ENCODE results near the gene HS3ST3A1. TPM values are rescaled to one million over a fixed set of nuclear protein-coding genes. Genes with fewer than 3 reads are reported as not detected.

The HS3ST3A1 gene
- total and polyA plus RNA-seq, 2 of the 8 experiments (the other 6 are each of a cell fraction or from before 2014, with no cell fraction given), result 5.4 to 5.7 TPM

GRCh38 chr17:13538841-13539411 lies 62.8 kb downstream of the HS3ST3A1 start:
- Histone ChIP-seq H3K79me2 (ENCODE audit: control insufficient read depth in 1 of 2, insufficient read depth in 2 of 2, low read length in 2 of 2) (no peaks in the 10 kb centered on the region), H3K9ac (replicated peaks in 1 of 4; ENCODE audit: extremely low read depth in 1 of 4, low read depth in 3 of 4, low read length in 3 of 4) (no peak overlapping the region), H3K4me2 (ENCODE audit: insufficient read depth in 1 of 2, low read depth in 2 of 2, low read length in 2 of 2) (no peak overlapping the region), H2AFZ (ENCODE audit: low read length) (no peak overlapping the region), H2BK5ac (ENCODE audit: low read depth, low read length) (no peak overlapping the region), H3K23ac (ENCODE audit: insufficient read length) (no peak overlapping the region), H3K14ac (ENCODE audit: insufficient read length) (no peak overlapping the region), H2BK120ac (replicated peaks; ENCODE audit: low read depth, low read length) (no peak overlapping the region), H3K56ac (replicated peaks; ENCODE audit: insufficient read length, low read depth, low read length) (no peak overlapping the region), H2BK12ac (ENCODE audit: low read depth, low read length) (no peak overlapping the region), H3K79me1 (ENCODE audit: low read depth, low read length) (no peaks in the 10 kb centered on the region), H3K9me3 (ENCODE audit: insufficient read depth in 2 of 2, low read depth in 1 of 2, low read length in 1 of 2) (0 out of 4 replicates have a peak, but pooled peaks cover 0 to 4% of the 10 kb centered on the region in 2 experiments), H3K27ac (ENCODE audit: low read depth, low read length) (no peak overlapping the region), H3K27me3 (replicated peaks in 1 of 4; ENCODE audit: control insufficient read depth in 3 of 4, extremely low read depth in 1 of 4, insufficient read depth in 3 of 4, low read length in 3 of 4) (no peaks in the 10 kb centered on the region), H2BK15ac (ENCODE audit: low read length) (no peak overlapping the region), H4K20me1 (replicated peaks in 1 of 2; ENCODE audit: control insufficient read depth in 1 of 2, insufficient read depth in 2 of 2, low read length in 2 of 2) (no peaks in the 10 kb centered on the region), H3K18ac (ENCODE audit: extremely low read depth, low read length) (no peak overlapping the region), H3K4me1 (replicated peaks in 1 of 4; ENCODE audit: control insufficient read depth in 3 of 4, insufficient read depth in 4 of 4, low read length in 3 of 4) (no peaks in the 10 kb centered on the region), H4K91ac (replicated peaks; ENCODE audit: insufficient read length, low read length) (no peak overlapping the region), H4K5ac (ENCODE audit: insufficient read length, low read depth, low read length) (no peak overlapping the region), H3K36me3 (ENCODE audit: control insufficient read depth in 2 of 4, insufficient read depth in 4 of 4, low read length in 3 of 4) (peaks cover 0 to 2% (median 0%) of the 10 kb centered on the region in 4 experiments; a peak in 2 of 8 replicates), H3K4me3 (ENCODE audit: extremely low read depth in 1 of 4, insufficient read depth in 2 of 4, low read depth in 3 of 4, low read length in 4 of 4) (no peak overlapping the region), H4K8ac (ENCODE audit: extremely low read depth, insufficient read depth, low read length) (no peak overlapping the region), H2AK5ac (ENCODE audit: low read depth, low read length) (no peak overlapping the region), H3K23me2 (ENCODE audit: low read depth, low read length) (no peaks in the 10 kb centered on the region), H2BK20ac (ENCODE audit: low read length) (no peak overlapping the region), H3K4ac (replicated peaks; ENCODE audit: insufficient read length, low read depth, low read length) (no peak overlapping the region)
- TF ChIP-seq CBX8 (IDR thresholded peaks at IDR 0.05; ENCODE audit: borderline replicate concordance, low read depth, low read length) (no peak), TEAD4 (IDR thresholded peaks at IDR 0.05; ENCODE audit: low read depth, low read length) (no peak), USF2 (IDR thresholded peaks at IDR 0.05; ENCODE audit: low read length) (no peak), SIX5 (IDR thresholded peaks at IDR 0.05; ENCODE audit: low read depth, low read length) (no peak)
- no peak for DNase-seq (ENCODE audit: low read depth in 1 of 2, low spot score in 2 of 2)
- no peak for FAIRE-seq
- ChIA-PET POLR2A (ENCODE audit: partially characterized antibody) (no interaction called here), CTCF (ENCODE audit: partially characterized antibody) (interaction anchor here (1.1 kb wide), 2 partner anchors 10 to 25 kb away, joined by 3 read pairs; no protein-coding TSS in a partner anchor)
- 89% methylated on average over 4 of the region's 4 CpGs; no CpG with 5 or more reads in 1 of the 2 experiments for WGBS, 2 experiments (ENCODE audit: extremely low coverage in 1 of 2, insufficient coverage in 1 of 2, insufficient read length in 1 of 2, insufficient replicate concordance in 2 of 2, low coverage in 1 of 2, low lambda C conversion rate in 2 of 2, missing lambda C conversion rate in 1 of 2)
